Measurements from ENCODE around the gene RNU6-9. TPM values are rescaled to one million over a fixed set of nuclear protein-coding genes. Genes with fewer than 3 reads are reported as not detected.

The RNU6-9 gene
- total RNA-seq, 1 experiment from 2014 or later = not detected

GRCh38 chr19:906480-906879 lies 13.2 kb downstream of the RNU6-9 start:
- no peak overlapping the region for H2AFZ ChIP-seq
- DNase-seq = no peak
- BruUV-seq (replicated peaks) = no TSS peak
- ChIA-PET CTCF (interaction anchor here (0.7 kb wide), 1 partner anchor 9 kb away, joined by 9 read pairs; no protein-coding TSS in a partner anchor), POLR2A (ENCODE audit: unreplicated experiment) (interaction anchor here (0.7 kb wide), 1 partner anchor 28 kb away, joined by 12 read pairs; no protein-coding TSS in a partner anchor)
- peaks cover 28% of the 10 kb centered on the region; the same call in 1 of the 2 replicates for H3F3A ChIP-seq (ENCODE audit: insufficient read depth, low read depth)
- H3K4me1 ChIP-seq (replicated peaks; ENCODE audit: insufficient read depth) = peaks cover 17% of the 10 kb centered on the region
- no peaks in the 10 kb centered on the region for H3K27me3 ChIP-seq (ENCODE audit: insufficient read depth, low read depth)
- H4K20me1 ChIP-seq (ENCODE audit: insufficient read depth) = peaks cover 31% of the 10 kb centered on the region; the same call in 1 of the 2 replicates
- H3K36me3 ChIP-seq (ENCODE audit: low read depth) = no peaks in the 10 kb centered on the region
- H3K9me2 ChIP-seq (ENCODE audit: insufficient read depth) = no peaks in the 10 kb centered on the region
- H3K4me3 ChIP-seq = no peak overlapping the region
- no peak overlapping the region for H3K27ac ChIP-seq
- no peak overlapping the region for H3K4me2 ChIP-seq
- TF ChIP-seq CTCF (conservative IDR thresholded peaks at IDR 0.05) (no peak), EZH2 (IDR thresholded peaks at IDR 0.05; ENCODE audit: low read depth) (no peak)
- intact Hi-C loops (cut with micrococcal nuclease; ENCODE audit: unreplicated experiment) = no loop called here
- no peaks in the 10 kb centered on the region for H3K9me3 ChIP-seq (ENCODE audit: insufficient read depth, low read depth)
- peaks cover 44% of the 10 kb centered on the region for H3K79me2 ChIP-seq (ENCODE audit: low read depth)

GRCh38 chr19:907183-907853 lies 14.0 kb downstream of the RNU6-9 start:
- ChIA-PET CTCF (no interaction called here), POLR2A (ENCODE audit: unreplicated experiment) (no interaction called here)
- peaks cover 30% of the 10 kb centered on the region; the same call in 1 of the 2 replicates for H3F3A ChIP-seq (ENCODE audit: insufficient read depth, low read depth)
- H3K4me3 ChIP-seq = no peak overlapping the region
- H3K27me3 ChIP-seq (ENCODE audit: insufficient read depth, low read depth) = no peaks in the 10 kb centered on the region
- H3K79me2 ChIP-seq (ENCODE audit: low read depth) = peaks cover 47% of the 10 kb centered on the region
- H3K9me3 ChIP-seq (ENCODE audit: insufficient read depth, low read depth) = no peaks in the 10 kb centered on the region
- peaks cover 31% of the 10 kb centered on the region; the same call in 1 of the 2 replicates for H4K20me1 ChIP-seq (ENCODE audit: insufficient read depth)
- H3K9me2 ChIP-seq (ENCODE audit: insufficient read depth) = no peaks in the 10 kb centered on the region
- intact Hi-C loops (cut with micrococcal nuclease; ENCODE audit: unreplicated experiment) = no loop called here
- H3K27ac ChIP-seq = no peak overlapping the region
- TF ChIP-seq CTCF (conservative IDR thresholded peaks at IDR 0.05) (no peak), EZH2 (IDR thresholded peaks at IDR 0.05; ENCODE audit: low read depth) (no peak)
- H3K4me1 ChIP-seq (replicated peaks; ENCODE audit: insufficient read depth) = peaks cover 17% of the 10 kb centered on the region
- no peak overlapping the region for H2AFZ ChIP-seq
- no peak overlapping the region for H3K4me2 ChIP-seq
- H3K36me3 ChIP-seq (ENCODE audit: low read depth) = no peaks in the 10 kb centered on the region
- DNase-seq = no peak
- BruUV-seq (replicated peaks) = no TSS peak

GRCh38 chr19:911197-912033 lies 18.1 kb downstream of the RNU6-9 start:
- Histone ChIP-seq H3K79me2 (ENCODE audit: low read depth) (peaks cover 46% of the 10 kb centered on the region), H3K27me3 (ENCODE audit: insufficient read depth, low read depth) (no peaks in the 10 kb centered on the region), H3K9me2 (ENCODE audit: insufficient read depth) (no peaks in the 10 kb centered on the region), H3K4me1 (replicated peaks; ENCODE audit: insufficient read depth) (peaks cover 20% of the 10 kb centered on the region), H3K4me2 (no peak overlapping the region), H3K27ac (no peak overlapping the region), H3K4me3 (no peak overlapping the region), H3F3A (ENCODE audit: insufficient read depth, low read depth) (peaks cover 45% of the 10 kb centered on the region; the same call in 1 of the 2 replicates), H4K20me1 (ENCODE audit: insufficient read depth) (peaks cover 6% of the 10 kb centered on the region; the same call in 1 of the 2 replicates), H3K9me3 (ENCODE audit: insufficient read depth, low read depth) (no peaks in the 10 kb centered on the region), H2AFZ (no peak overlapping the region), H3K36me3 (ENCODE audit: low read depth) (no peaks in the 10 kb centered on the region)
- no peak for DNase-seq
- ChIA-PET CTCF (no interaction called here), POLR2A (ENCODE audit: unreplicated experiment) (no interaction called here)
- BruUV-seq (replicated peaks) = no TSS peak
- intact Hi-C loops (cut with micrococcal nuclease; ENCODE audit: unreplicated experiment) = no loop called here
- TF ChIP-seq EZH2 (IDR thresholded peaks at IDR 0.05; ENCODE audit: low read depth) = no peak
- no peak for TF ChIP-seq CTCF (conservative IDR thresholded peaks at IDR 0.05)
